ENCODE data around the gene CFAP74. TPM values are rescaled to one million over a fixed set of nuclear protein-coding genes. Genes with fewer than 3 reads are reported as not detected.

Gene CFAP74
- total RNA-seq, 1 experiment from 2014 or later = not detected

- DNase-seq (ENCODE audit: low spot score) = no peak
Measured at GRCh38 chr1:1971688-1972087, 31.9 kb downstream of the CFAP74 start.

- no peak for DNase-seq (ENCODE audit: low spot score)
Measured at GRCh38 chr1:1971017-1971416, 32.6 kb downstream of the CFAP74 start.

GRCh38 chr1:1969953-1970716 is 33.5 kb downstream of the CFAP74 start:
- DNase-seq (ENCODE audit: low spot score) = no peak

- no peak for DNase-seq (ENCODE audit: low spot score)
Measured at GRCh38 chr1:1969505-1969900, 34.1 kb downstream of the CFAP74 start.

- peak; percentile 25 for DNase-seq (ENCODE audit: low spot score)
Measured at GRCh38 chr1:1968767-1969504, 34.6 kb downstream of the CFAP74 start.

GRCh38 chr1:1967879-1968278 is 35.7 kb downstream of the CFAP74 start:
- DNase-seq (ENCODE audit: low spot score) = no peak

- no peak for DNase-seq (ENCODE audit: low spot score)
Measured at GRCh38 chr1:1967151-1967550, 36.4 kb downstream of the CFAP74 start.

GRCh38 chr1:1966071-1966740 is 37.4 kb downstream of the CFAP74 start:
- DNase-seq (ENCODE audit: low spot score) = no peak

- no peak for DNase-seq (ENCODE audit: low spot score)
Measured at GRCh38 chr1:1965546-1965945, 38.0 kb downstream of the CFAP74 start.

- no peak for DNase-seq (ENCODE audit: low spot score)
Measured at GRCh38 chr1:1964811-1965210, 38.8 kb downstream of the CFAP74 start.

- DNase-seq (ENCODE audit: low spot score) = no peak
Measured at GRCh38 chr1:1963570-1963969, 40.0 kb downstream of the CFAP74 start.

GRCh38 chr1:1962752-1963151 is 40.8 kb downstream of the CFAP74 start:
- no peak for DNase-seq (ENCODE audit: low spot score)

GRCh38 chr1:1960480-1961196 is 42.9 kb downstream of the CFAP74 start:
- no peak for DNase-seq (ENCODE audit: low spot score)

- DNase-seq (ENCODE audit: low spot score) = peak; percentile 53
Measured at GRCh38 chr1:1959840-1960479, 43.6 kb downstream of the CFAP74 start.

- DNase-seq (ENCODE audit: low spot score) = no peak
Measured at GRCh38 chr1:1959459-1959839, 44.1 kb downstream of the CFAP74 start.

- DNase-seq (ENCODE audit: low spot score) = no peak
Measured at GRCh38 chr1:1958071-1958541, 45.5 kb downstream of the CFAP74 start.

- DNase-seq (ENCODE audit: low spot score) = no peak
Measured at GRCh38 chr1:1957533-1957961, 46.0 kb downstream of the CFAP74 start.

- no peak for DNase-seq (ENCODE audit: low spot score)
Measured at GRCh38 chr1:1956586-1957532, 46.7 kb downstream of the CFAP74 start.

- no peak for DNase-seq (ENCODE audit: low spot score)
Measured at GRCh38 chr1:1956101-1956500, 47.5 kb downstream of the CFAP74 start.

GRCh38 chr1:1955621-1956094 is 47.9 kb downstream of the CFAP74 start:
- DNase-seq (ENCODE audit: low spot score) = no peak

Data from A172 (cell line).